HEK293 (cell line): Measurements from ENCODE around the gene RGL2.

Experiments
- CTCF ChIA-PET: fragments of 350-600 bp; formaldehyde crosslinking; extraction: SDS; loops from one replicate; lab custom pipeline; 2021; ENCODE audit warnings: antibody characterized with exemption; lab: Yijun Ruan, JAX
- POLR2A ChIA-PET: fragments of 300-600 bp; formaldehyde crosslinking; extraction: SDS; loops from one replicate; lab custom pipeline; 2020; ENCODE audit warnings: antibody characterized with exemption, inconsistent platforms; lab: Yijun Ruan, JAX
- H3K27ac ChIP-seq: fragments of 200-500 bp; sonication (Bioruptor generic); 2 replicates; pipeline ENCODE4 v1.5.1; 2014; ENCODE audit warnings: low read depth, low read length, control low read depth, inconsistent platforms; ENCODE audit errors: extremely low read depth
- H3K36me3 ChIP-seq, 2 experiments: fragments of 200-500 bp in 1 of 2; sonication (Bioruptor generic) in 1 of 2; 1 replicate in 1 of 2; 2 replicates in 1 of 2; pipeline ENCODE4 v1.5.1; 2014 to 2017; ENCODE audit warnings: inconsistent platforms in 2 of 2, low read length in 2 of 2; ENCODE audit not compliant: control insufficient read depth in 2 of 2, insufficient read depth in 1 of 2
- H3K4me1 ChIP-seq: fragments of 200-500 bp; sonication (Bioruptor generic); 2 replicates; pipeline ENCODE4 v1.5.1; 2014; ENCODE audit warnings: mild to moderate bottlenecking, low read length, inconsistent platforms; ENCODE audit not compliant: control insufficient read depth, insufficient read depth
- H3K4me3 ChIP-seq: 2 replicates; pipeline ENCODE4 v1.5.1; 2011; ENCODE audit warnings: low read depth, mild to moderate bottlenecking, control low read depth, low read length, moderate library complexity
- H3K9me3 ChIP-seq: fragments of 200-500 bp; sonication (Bioruptor generic); 2 replicates; pipeline ENCODE4 v1.5.1; 2014; ENCODE audit warnings: low read depth, low read length, inconsistent platforms; ENCODE audit not compliant: control insufficient read depth, insufficient read depth
- GLIS2 ChIP-seq: fragments of 450-650 bp; formaldehyde crosslinking; IDR thresholded peaks from 2 replicates; pipeline ENCODE4 v1.5.1; 2016; ENCODE audit warnings: missing biosample characterization, missing genetic modification characterization
- KLF17 ChIP-seq: fragments of 450-650 bp; formaldehyde crosslinking; IDR thresholded peaks from 2 replicates; pipeline ENCODE4 v1.5.1; 2016; ENCODE audit warnings: missing biosample characterization, missing genetic modification characterization
- PRDM1 ChIP-seq: fragments of 450-650 bp; formaldehyde crosslinking; IDR thresholded peaks from 2 replicates; pipeline ENCODE4; 2016; ENCODE audit warnings: missing biosample characterization, missing genetic modification characterization
- SCRT1 ChIP-seq: fragments of 450-650 bp; formaldehyde crosslinking; IDR thresholded peaks from 2 replicates; pipeline ENCODE4 v1.5.1; 2016; ENCODE audit warnings: missing biosample characterization, missing genetic modification characterization, borderline replicate concordance
- SP7 ChIP-seq: fragments of 450-650 bp; formaldehyde crosslinking; IDR thresholded peaks from 2 replicates; pipeline ENCODE4 v1.5.1; 2016; ENCODE audit warnings: missing biosample characterization, missing genetic modification characterization
- WT1 ChIP-seq: fragments of 450-650 bp; formaldehyde crosslinking; IDR thresholded peaks from 2 replicates; pipeline ENCODE4 v1.5.1; 2016; ENCODE audit warnings: missing biosample characterization, missing genetic modification characterization
- ZBTB10 ChIP-seq: fragments of 450-650 bp; formaldehyde crosslinking; IDR thresholded peaks from 2 replicates; pipeline ENCODE4 v1.5.1; 2016; ENCODE audit warnings: missing biosample characterization, missing genetic modification characterization
- ZBTB7A ChIP-seq: fragments of 450-650 bp; formaldehyde crosslinking; IDR thresholded peaks from 2 replicates; pipeline ENCODE4 v1.5.1; 2016; ENCODE audit warnings: low read depth, missing biosample characterization, missing genetic modification characterization
- ZBTB8A ChIP-seq: fragments of 450-650 bp; formaldehyde crosslinking; IDR thresholded peaks from 2 replicates; pipeline ENCODE4 v1.5.1; 2016; ENCODE audit warnings: missing biosample characterization, missing genetic modification characterization
- ZFHX2 ChIP-seq: fragments of 450-650 bp; formaldehyde crosslinking; conservative IDR thresholded peaks from 2 replicates; pipeline ENCODE4 v1.5.1; 2016; ENCODE audit warnings: missing biosample characterization, missing genetic modification characterization
- ZIC2 ChIP-seq: fragments of 450-650 bp; formaldehyde crosslinking; IDR thresholded peaks from 2 replicates; pipeline ENCODE4 v1.5.1; 2016; ENCODE audit warnings: missing biosample characterization, missing genetic modification characterization
- ZNF10 ChIP-seq: fragments of 450-650 bp; formaldehyde crosslinking; IDR thresholded peaks from 2 replicates; pipeline ENCODE4 v1.5.1; 2017; ENCODE audit warnings: missing biosample characterization, missing genetic modification characterization
- ZNF132 ChIP-seq: fragments of 450-650 bp; formaldehyde crosslinking; IDR thresholded peaks from 2 replicates; pipeline ENCODE4 v1.5.1; 2017; ENCODE audit warnings: missing biosample characterization, missing genetic modification characterization, borderline replicate concordance
- ZNF138 ChIP-seq: fragments of 450-650 bp; formaldehyde crosslinking; IDR thresholded peaks from 2 replicates; pipeline ENCODE4 v1.5.1; 2016; ENCODE audit warnings: missing biosample characterization, missing genetic modification characterization, borderline replicate concordance
- ZNF18 ChIP-seq: fragments of 450-650 bp; formaldehyde crosslinking; IDR thresholded peaks from 2 replicates; pipeline ENCODE4 v1.5.1; 2016; ENCODE audit warnings: missing biosample characterization, missing genetic modification characterization
- ZNF202 ChIP-seq: fragments of 450-650 bp; formaldehyde crosslinking; IDR thresholded peaks from 2 replicates; pipeline ENCODE4 v1.5.1; 2016; ENCODE audit warnings: missing biosample characterization, missing genetic modification characterization, borderline replicate concordance
- ZNF391 ChIP-seq: fragments of 450-650 bp; formaldehyde crosslinking; IDR thresholded peaks from 2 replicates; pipeline ENCODE4 v1.5.1; 2016; ENCODE audit warnings: low read depth, missing biosample characterization, missing genetic modification characterization, borderline replicate concordance
- ZNF426 ChIP-seq: fragments of 450-650 bp; formaldehyde crosslinking; IDR thresholded peaks from 2 replicates; pipeline ENCODE4 v1.5.1; 2017; ENCODE audit warnings: missing biosample characterization, missing genetic modification characterization, mild to moderate bottlenecking, inconsistent platforms, moderate library complexity
- ZNF48 ChIP-seq: fragments of 450-650 bp; formaldehyde crosslinking; IDR thresholded peaks from 2 replicates; pipeline ENCODE4 v1.5.1; 2016; ENCODE audit warnings: missing biosample characterization, missing genetic modification characterization
- ZNF513 ChIP-seq: fragments of 450-650 bp; IDR thresholded peaks from 2 replicates; pipeline ENCODE4 v1.5.1; 2018; ENCODE audit warnings: missing biosample characterization, missing genetic modification characterization
- ZNF555 ChIP-seq: fragments of 450-650 bp; formaldehyde crosslinking; conservative IDR thresholded peaks from 2 replicates; pipeline ENCODE4 v1.5.1; 2017; ENCODE audit warnings: missing biosample characterization, mild to moderate bottlenecking, missing genetic modification characterization, inconsistent platforms
- ZNF692 ChIP-seq: fragments of 450-650 bp; formaldehyde crosslinking; IDR thresholded peaks from 2 replicates; pipeline ENCODE4 v1.5.1; 2016; ENCODE audit warnings: missing biosample characterization, missing genetic modification characterization
- ZNF792 ChIP-seq: fragments of 450-650 bp; formaldehyde crosslinking; IDR thresholded peaks from 2 replicates; pipeline ENCODE4 v1.5.1; 2016; ENCODE audit warnings: missing biosample characterization, missing genetic modification characterization
- ZXDB ChIP-seq: fragments of 450-650 bp; formaldehyde crosslinking; IDR thresholded peaks from 2 replicates; pipeline ENCODE4 v1.5.1; 2016; ENCODE audit warnings: missing biosample characterization, missing genetic modification characterization

The RGL2 gene

GRCh38 chr6:33313709-33314514 is 15.2 kb upstream of the RGL2 start, which contains the start of gene TAPBP (continued):
- TF ChIP-seq ZNF692 (tag by site-specific recombination): peak; percentile 54
- peak; percentile 84 for TF ChIP-seq PRDM1 (tag by site-specific recombination)
- TF ChIP-seq GLIS2 (tag by site-specific recombination): peak; percentile 43; the same call in 1 of the 2 replicates
- peak; percentile 92 for TF ChIP-seq ZNF513 (tag by site-specific recombination)
- peak; percentile 73 for TF ChIP-seq ZNF10 (tag by site-specific recombination)
- peak; percentile 5; the same call in 1 of the 2 replicates for TF ChIP-seq ZBTB7A (tag by site-specific recombination)
- TF ChIP-seq ZNF18 (tag by site-specific recombination): peak; percentile 84
- TF ChIP-seq KLF17 (tag by site-specific recombination): 0 out of 2 replicates have a peak, but pooled peaks have one; percentile 9
- 0 out of 2 replicates have a peak, but pooled peaks have one; percentile 35 for TF ChIP-seq ZXDB (tag by site-specific recombination)
- peak; percentile 38; the same call in 1 of the 2 replicates for TF ChIP-seq ZBTB10
- 0 out of 2 replicates have a peak, but pooled peaks have one; percentile 12 for TF ChIP-seq ZNF391 (tag by site-specific recombination)
- TF ChIP-seq SP7 (tag by site-specific recombination): peak; percentile 13; the same call in 1 of the 2 replicates
- no peak for TF ChIP-seq SCRT1 (tag by site-specific recombination)
- TF ChIP-seq ZNF138 (tag by site-specific recombination): no peak
- TF ChIP-seq ZNF792 (tag by site-specific recombination): 0 out of 2 replicates have a peak, but pooled peaks have one; percentile 19

GRCh38 chr6:33313105-33313708 is 14.5 kb upstream of the RGL2 start:
- H3K36me3 ChIP-seq: peaks cover 0 to 10% of the 10 kb centered on the region in 2 experiments; a peak in 2 of 3 replicates
- no peaks in the 10 kb centered on the region for H3K9me3 ChIP-seq
- ChIA-PET POLR2A (interaction anchor here (0.9 to 5.0 kb wide), 14 partner anchors 9 to 341 kb away, joined by 3 to 50 read pairs (median 8); partner anchors contain the start of genes B3GALT4, PFDN6, RGL2 and RPS18), CTCF (interaction anchor here (0.7 to 7.0 kb wide), 11 partner anchors 11 to 78 kb away, joined by 3 to 53 read pairs (median 8); partner anchors contain the start of genes B3GALT4 and RGL2)
- H3K4me3 ChIP-seq: peak overlapping the region; percentile 61
- H3K4me1 ChIP-seq: peaks cover 5% of the 10 kb centered on the region
- H3K27ac ChIP-seq: peak overlapping the region; percentile 79
- TF ChIP-seq ZNF10 (tag by site-specific recombination) (no peak), ZNF692 (tag by site-specific recombination) (no peak), WT1 (tag by site-specific recombination) (no peak), ZBTB8A (tag by site-specific recombination) (peak; percentile 37; the same call in 1 of the 2 replicates), ZNF48 (no peak), ZNF426 (tag by site-specific recombination) (no peak), ZNF132 (tag by site-specific recombination) (no peak), ZNF555 (tag by site-specific recombination) (no peak), ZNF202 (tag by site-specific recombination) (no peak), ZIC2 (tag by site-specific recombination) (peak; percentile 92), ZFHX2 (peak; percentile 76)
